ENCODE results near the gene TXNIP.
"Not testable (repeated sequence)": the region's sequence is repeated elsewhere in the genome, so short reads cannot be mapped to it uniquely, and the experiment has no call there.

Gene TXNIP

DNA sequence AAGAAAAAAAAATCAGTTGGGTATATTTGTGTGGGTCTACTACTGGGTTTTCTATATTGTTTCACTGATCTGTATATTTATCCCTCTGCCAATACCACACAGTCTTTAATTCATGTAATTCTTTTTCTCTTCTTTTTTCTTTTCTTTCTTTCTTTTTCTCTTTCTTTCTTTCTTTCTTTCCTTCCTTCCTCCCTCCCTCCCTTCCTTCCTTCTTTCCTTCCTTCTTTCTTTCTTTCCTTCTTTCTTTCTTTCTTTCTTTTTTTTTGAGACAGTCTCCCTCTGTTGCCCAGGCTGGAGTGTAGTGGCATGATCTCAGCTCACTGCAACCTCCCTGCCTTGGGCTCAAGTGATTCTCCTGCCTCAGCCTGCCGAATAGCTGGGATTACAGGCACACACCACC lies 30.3 kb upstream of the TXNIP start:
- no CpG with 5 or more reads among the region's 1 CpG for WGBS (ENCODE audit: extremely low coverage, insufficient coverage, insufficient read length)

DNA sequence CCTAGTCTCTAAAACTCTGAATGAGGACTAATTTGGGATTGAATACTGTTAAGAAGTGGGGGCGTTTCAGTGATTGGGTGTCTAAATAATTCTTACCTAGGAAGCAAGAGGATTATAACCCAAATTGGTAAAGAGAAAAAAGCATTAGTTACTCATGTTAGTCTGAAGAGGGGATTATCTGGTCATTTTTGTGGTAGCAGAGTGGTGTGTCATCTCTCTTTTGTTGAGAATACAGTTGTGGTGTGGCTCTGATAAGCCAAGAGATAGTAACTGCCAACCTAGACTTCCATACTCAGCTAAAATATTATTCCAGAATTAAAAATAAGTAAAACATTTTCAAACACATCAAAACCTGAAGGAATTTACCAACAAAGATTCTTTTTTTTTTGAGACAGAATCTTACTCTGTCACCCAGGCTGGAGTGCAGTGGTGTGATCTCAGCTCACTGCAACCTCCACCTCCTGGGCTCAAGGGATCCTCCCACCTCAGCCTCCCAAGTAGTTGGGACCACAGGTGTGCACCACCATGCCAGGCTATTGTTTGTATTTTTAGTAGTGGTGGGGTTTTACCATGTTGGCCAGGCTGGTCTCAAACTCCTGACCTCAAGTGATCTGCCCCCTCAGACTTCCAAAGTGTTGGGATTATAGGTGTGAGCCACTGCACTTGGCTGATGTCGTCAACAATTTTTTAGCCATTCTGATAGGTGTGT lies 29.6 kb upstream of the TXNIP start:
- not testable (repeated sequence) for H4K91ac ChIP-seq (ENCODE audit: low read depth, low read length); H3K14ac ChIP-seq (ENCODE audit: low read length); H4K8ac ChIP-seq (ENCODE audit: low read depth, low read length); H3K79me2 ChIP-seq (ENCODE audit: control insufficient read depth, insufficient read depth, low read length, poor library complexity); H3K27ac ChIP-seq (ENCODE audit: low read depth, low read length); H3K18ac ChIP-seq (ENCODE audit: low read length); H4K12ac ChIP-seq (ENCODE audit: low read depth, low read length); H2AK5ac ChIP-seq (ENCODE audit: low read length); H3K4me3 ChIP-seq (ENCODE audit: low read depth, low read length); H2BK12ac ChIP-seq (ENCODE audit: low read length); H3K23ac ChIP-seq (ENCODE audit: low read length); H2AFZ ChIP-seq (ENCODE audit: insufficient read depth, low read length, poor library complexity); H3K4ac ChIP-seq (ENCODE audit: low read depth, low read length); H3K4me1 ChIP-seq (ENCODE audit: control insufficient read depth in 1 of 2, insufficient read depth in 2 of 2, low read length in 2 of 2); H3K9ac ChIP-seq (ENCODE audit: low read length); H3K79me1 ChIP-seq (ENCODE audit: low read length); H3K36me3 ChIP-seq (ENCODE audit: control insufficient read depth in 1 of 2, insufficient read depth in 2 of 2, low read length in 2 of 2); H3K9me3 ChIP-seq (ENCODE audit: insufficient read depth, low read depth, low read length); DNase-seq; H3K4me2 ChIP-seq (ENCODE audit: low read length); H2BK5ac ChIP-seq (ENCODE audit: low read depth, low read length, poor library complexity); H2BK120ac ChIP-seq (ENCODE audit: insufficient read depth, low read length, poor library complexity); H3K27me3 ChIP-seq (ENCODE audit: insufficient read depth, low read length)
- WGBS (ENCODE audit: extremely low coverage, insufficient coverage, insufficient read length): no CpG with 5 or more reads among the region's 2 CpGs

More for the DNA sequence above, 30.3 kb upstream of the TXNIP start:
- H3K18ac ChIP-seq (ENCODE audit: low read length); H3K4me2 ChIP-seq (ENCODE audit: low read length); H3K23ac ChIP-seq (ENCODE audit: low read length); H2AFZ ChIP-seq (ENCODE audit: insufficient read depth, low read length, poor library complexity); DNase-seq; H4K91ac ChIP-seq (ENCODE audit: low read depth, low read length); H3K36me3 ChIP-seq (ENCODE audit: control insufficient read depth in 1 of 2, insufficient read depth in 2 of 2, low read length in 2 of 2); H2BK120ac ChIP-seq (ENCODE audit: insufficient read depth, low read length, poor library complexity); H2BK12ac ChIP-seq (ENCODE audit: low read length); H4K12ac ChIP-seq (ENCODE audit: low read depth, low read length); H3K79me2 ChIP-seq (ENCODE audit: control insufficient read depth, insufficient read depth, low read length, poor library complexity); H3K27me3 ChIP-seq (ENCODE audit: insufficient read depth, low read length); H3K79me1 ChIP-seq (ENCODE audit: low read length); H3K9ac ChIP-seq (ENCODE audit: low read length); H3K14ac ChIP-seq (ENCODE audit: low read length); H2BK5ac ChIP-seq (ENCODE audit: low read depth, low read length, poor library complexity); H3K27ac ChIP-seq (ENCODE audit: low read depth, low read length); H3K9me3 ChIP-seq (ENCODE audit: insufficient read depth, low read depth, low read length); H4K8ac ChIP-seq (ENCODE audit: low read depth, low read length); H3K4me1 ChIP-seq (ENCODE audit: control insufficient read depth in 1 of 2, insufficient read depth in 2 of 2, low read length in 2 of 2); H3K4me3 ChIP-seq (ENCODE audit: low read depth, low read length); H3K4ac ChIP-seq (ENCODE audit: low read depth, low read length); H2AK5ac ChIP-seq (ENCODE audit: low read length): not testable (repeated sequence)

DNA sequence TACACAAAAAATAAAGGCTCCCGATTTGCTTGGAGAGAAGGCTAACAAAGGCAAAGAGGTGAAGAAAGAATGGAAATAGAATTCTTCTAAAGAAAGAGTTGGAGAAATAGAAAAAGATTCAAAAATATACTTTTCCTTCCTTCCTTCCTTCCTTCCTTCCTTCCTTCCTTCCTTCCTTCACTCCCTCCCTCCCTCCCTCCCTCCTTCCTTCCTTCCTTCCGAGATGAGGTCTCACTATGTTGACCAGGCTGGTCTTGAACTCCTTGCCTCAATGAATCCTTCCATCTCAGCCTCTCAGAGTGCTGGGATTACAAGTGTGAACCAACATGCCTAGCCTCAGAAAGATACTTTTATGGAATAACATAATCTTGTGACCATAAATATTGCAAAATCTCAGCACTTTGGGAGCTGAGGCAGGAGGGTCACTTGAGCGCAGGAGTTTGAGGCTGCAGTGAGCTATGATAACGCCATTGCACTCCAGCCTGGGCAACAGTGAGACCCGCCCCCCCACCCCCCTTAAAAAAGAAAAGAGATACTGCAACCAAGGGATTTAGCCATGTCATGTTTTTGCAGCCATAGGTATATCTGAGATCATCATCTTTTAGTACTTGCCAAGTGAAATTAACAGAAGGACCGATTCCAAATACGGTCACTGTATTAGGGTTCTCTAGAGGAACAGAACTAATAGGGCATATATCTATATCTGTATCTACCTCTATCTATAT lies 26.2 kb upstream of the TXNIP start:
- H3K4me2 ChIP-seq (ENCODE audit: low read length): no peak overlapping the region
- H3K27me3 ChIP-seq (ENCODE audit: insufficient read depth, low read length): peaks cover 13% of the 10 kb centered on the region
- no peak overlapping the region for H2BK5ac ChIP-seq (ENCODE audit: low read depth, low read length, poor library complexity)
- no peak overlapping the region for H3K14ac ChIP-seq (ENCODE audit: low read length)
- H2AK5ac ChIP-seq (ENCODE audit: low read length): no peak overlapping the region
- H3K36me3 ChIP-seq (ENCODE audit: control insufficient read depth in 1 of 2, insufficient read depth in 2 of 2, low read length in 2 of 2): no peaks in the 10 kb centered on the region
- H3K9ac ChIP-seq (ENCODE audit: low read length): no peak overlapping the region
- whole genome bisulfite sequencing (ENCODE audit: extremely low coverage, insufficient coverage, insufficient read length): no CpG with 5 or more reads among the region's 7 CpGs
- H2BK120ac ChIP-seq (ENCODE audit: insufficient read depth, low read length, poor library complexity): no peak overlapping the region
- no peaks in the 10 kb centered on the region for H3K79me2 ChIP-seq (ENCODE audit: control insufficient read depth, insufficient read depth, low read length, poor library complexity)
- no peak overlapping the region for H3K4ac ChIP-seq (ENCODE audit: low read depth, low read length)
- no peak overlapping the region for H2AFZ ChIP-seq (ENCODE audit: insufficient read depth, low read length, poor library complexity)
- no peak for DNase-seq
- H2BK12ac ChIP-seq (ENCODE audit: low read length): no peak overlapping the region
- H3K23ac ChIP-seq (ENCODE audit: low read length): no peak overlapping the region
- H3K4me1 ChIP-seq (ENCODE audit: control insufficient read depth in 1 of 2, insufficient read depth in 2 of 2, low read length in 2 of 2): no peaks in the 10 kb centered on the region
- no peaks in the 10 kb centered on the region for H3K79me1 ChIP-seq (ENCODE audit: low read length)
- H4K8ac ChIP-seq (ENCODE audit: low read depth, low read length): no peak overlapping the region
- H3K9me3 ChIP-seq (ENCODE audit: insufficient read depth, low read depth, low read length): peaks cover 2% of the 10 kb centered on the region
- H3K18ac ChIP-seq (ENCODE audit: low read length): no peak overlapping the region
- H4K12ac ChIP-seq (ENCODE audit: low read depth, low read length): no peak overlapping the region
- H3K4me3 ChIP-seq (ENCODE audit: low read depth, low read length): no peak overlapping the region
- H4K91ac ChIP-seq (ENCODE audit: low read depth, low read length): no peak overlapping the region
- no peak overlapping the region for H3K27ac ChIP-seq (ENCODE audit: low read depth, low read length)

DNA sequence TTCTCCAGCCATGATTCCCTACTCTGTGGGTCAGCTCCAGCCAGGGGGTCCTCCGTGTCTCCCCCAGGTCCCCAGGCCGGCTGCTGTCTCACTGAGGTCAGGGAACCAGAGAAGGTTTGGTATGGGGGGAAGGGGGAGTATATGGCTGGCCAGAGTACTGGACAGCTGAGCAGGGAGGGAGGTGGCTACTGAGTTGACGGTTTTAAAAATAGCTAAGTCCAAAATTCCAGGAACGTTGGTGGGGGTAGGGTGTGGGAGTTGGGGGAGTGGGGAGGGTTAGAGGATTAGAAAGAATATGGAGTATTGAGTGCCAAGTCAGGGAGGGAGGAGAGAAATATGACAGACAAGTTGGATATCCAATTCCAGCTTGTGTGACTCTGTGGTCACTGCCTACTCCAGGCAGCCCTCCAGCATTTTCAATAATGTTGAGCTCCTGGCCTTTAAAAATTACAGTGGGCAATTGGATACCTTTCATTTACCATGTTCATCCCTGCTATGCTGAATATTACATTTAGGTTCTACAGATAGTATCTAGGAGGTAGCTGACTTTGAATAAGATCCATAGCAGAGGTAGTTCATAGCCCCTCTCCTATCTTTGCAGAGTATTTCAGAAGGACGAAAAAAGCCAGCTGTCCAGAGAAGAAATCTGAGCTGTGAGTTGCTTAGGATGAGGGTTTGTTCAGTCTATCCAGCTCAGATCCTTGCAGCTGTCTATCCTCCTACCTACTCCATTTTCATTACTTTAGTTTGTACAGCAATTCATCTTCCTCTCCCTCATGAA lies 25.4 kb upstream of the TXNIP start, which contains the start of gene HJV:
Gene HJV (minus strand): TSS at position 114 of the 781 bp plus-strand sequence. CDS start 1,504 bp downstream, outside the sequence.
- DNase-seq: no peak
- WGBS (ENCODE audit: extremely low coverage, insufficient coverage, insufficient read length): no CpG with 5 or more reads among the region's 5 CpGs

More for the DNA sequence above, 25.4 kb upstream of the TXNIP start, which contains the start of gene HJV:
- no peak within 1 kb of the TSS for H2AK5ac ChIP-seq (ENCODE audit: low read length)
- H3K4ac ChIP-seq (ENCODE audit: low read depth, low read length): no peak within 1 kb of the TSS
- H4K12ac ChIP-seq (ENCODE audit: low read depth, low read length): no peak within 1 kb of the TSS
- no peak within 1 kb of the TSS for H3K27ac ChIP-seq (ENCODE audit: low read depth, low read length)
- no peak within 1 kb of the TSS for H2AFZ ChIP-seq (ENCODE audit: insufficient read depth, low read length, poor library complexity)
- H3K4me2 ChIP-seq (ENCODE audit: low read length): no peak within 1 kb of the TSS
- H3K79me2 ChIP-seq (ENCODE audit: control insufficient read depth, insufficient read depth, low read length, poor library complexity): no peaks in the 10 kb centered on the region
- H3K4me3 ChIP-seq (ENCODE audit: low read depth, low read length): no peak within 1 kb of the TSS
- no peak within 1 kb of the TSS for H3K9ac ChIP-seq (ENCODE audit: low read length)
- no peak within 1 kb of the TSS for H4K8ac ChIP-seq (ENCODE audit: low read depth, low read length)
- no peak within 1 kb of the TSS for H2BK120ac ChIP-seq (ENCODE audit: insufficient read depth, low read length, poor library complexity)
- H3K36me3 ChIP-seq (ENCODE audit: control insufficient read depth in 1 of 2, insufficient read depth in 2 of 2, low read length in 2 of 2): no peaks in the 10 kb centered on the region
- no peak within 1 kb of the TSS for H4K91ac ChIP-seq (ENCODE audit: low read depth, low read length)
- H3K18ac ChIP-seq (ENCODE audit: low read length): no peak within 1 kb of the TSS
- no peaks in the 10 kb centered on the region for H3K79me1 ChIP-seq (ENCODE audit: low read length)
- H3K14ac ChIP-seq (ENCODE audit: low read length): no peak within 1 kb of the TSS
- H3K9me3 ChIP-seq (ENCODE audit: insufficient read depth, low read depth, low read length): peaks cover 2% of the 10 kb centered on the region
- H3K23ac ChIP-seq (ENCODE audit: low read length): no peak within 1 kb of the TSS
- H3K4me1 ChIP-seq (ENCODE audit: control insufficient read depth in 1 of 2, insufficient read depth in 2 of 2, low read length in 2 of 2): no peaks in the 10 kb centered on the region
- no peak within 1 kb of the TSS for H2BK5ac ChIP-seq (ENCODE audit: low read depth, low read length, poor library complexity)
- H3K27me3 ChIP-seq (ENCODE audit: insufficient read depth, low read length): peaks cover 13% of the 10 kb centered on the region
- no peak within 1 kb of the TSS for H2BK12ac ChIP-seq (ENCODE audit: low read length)
